Stimulated activated CD8-positive, alpha-beta memory T cell treated with anti-CD3 and anti-CD28 coated beads, Interleukin-2, amount 100 ng/mL, for 1 hour (primary cell): Measurements from ENCODE around the gene CELSR3.
A peak's percentile ranks its signal among the peaks of the same experiment; 100 is the strongest.

Source experiments
- DNase-seq, 2 donors: peaks; one replicate each; pipeline ENCODE4 v3.0.0-alpha.2; 2020; ENCODE audit warnings: low read depth in 2 of 2

Gene CELSR3

GRCh38 chr3:48660800-48661400, 1.8 kb downstream of the CELSR3 start:
- DNase-seq = no peak

- DNase-seq = no peak
Observed at GRCh38 chr3:48656841-48657281, 5.8 kb downstream of the CELSR3 start.

- peak; percentile 68 to 74 for DNase-seq
Observed at GRCh38 chr3:48656061-48656840, 6.4 kb downstream of the CELSR3 start.

GRCh38 chr3:48655606-48656005, 7.1 kb downstream of the CELSR3 start:
- peak in 1 of 2 donors; percentile 33 for DNase-seq

- DNase-seq = no peak
Observed at GRCh38 chr3:48655063-48655462, 7.6 kb downstream of the CELSR3 start.

- no peak for DNase-seq
Observed at GRCh38 chr3:48652923-48653715, 9.6 kb downstream of the CELSR3 start.

- no peak for DNase-seq
Observed at GRCh38 chr3:48651771-48652170, 10.9 kb downstream of the CELSR3 start.

GRCh38 chr3:48650723-48651122, 12.0 kb downstream of the CELSR3 start:
- no peak for DNase-seq

GRCh38 chr3:48648188-48648850, 14.4 kb downstream of the CELSR3 start:
- DNase-seq = no peak

GRCh38 chr3:48647714-48648113, 15.0 kb downstream of the CELSR3 start:
- DNase-seq = no peak

- no peak for DNase-seq
Observed at GRCh38 chr3:48644898-48645760, 17.6 kb downstream of the CELSR3 start.

GRCh38 chr3:48642605-48643004, 20.1 kb downstream of the CELSR3 start:
- DNase-seq = no peak

GRCh38 chr3:48641396-48641795, 21.3 kb downstream of the CELSR3 start:
- no peak for DNase-seq

GRCh38 chr3:48639944-48640606, 22.6 kb downstream of the CELSR3 start:
- DNase-seq = no peak

GRCh38 chr3:48637305-48637704, 25.4 kb downstream of the CELSR3 start:
- no peak for DNase-seq

- no peak for DNase-seq
Observed at GRCh38 chr3:48636149-48636655, 26.5 kb downstream of the CELSR3 start.

GRCh38 chr3:48635222-48636021, 27.3 kb downstream of the CELSR3 start, which contains the start of gene SLC26A6:
Gene SLC26A6, minus strand, starts transcription at chr3:48635461. Its CDS starts 68 bp downstream, at chr3:48635393.
- peak; percentile 84 to 87 for DNase-seq

- peak in 1 of 2 donors; percentile 29 for DNase-seq
Observed at GRCh38 chr3:48634661-48635221, 27.9 kb downstream of the CELSR3 start.

GRCh38 chr3:48633743-48634142, 28.9 kb downstream of the CELSR3 start:
- no peak for DNase-seq
